SK-N-SH (cell line): ENCODE measurements around the gene CDH4. TPM values are rescaled to one million over a fixed set of nuclear protein-coding genes. Genes with fewer than 3 reads are reported as not detected.

Experiments
- CTCF ChIA-PET: fragments of 300-600, 350-600 bp; formaldehyde crosslinking; extraction: SDS; loops from one replicate; lab custom pipeline; 2021; lab: Yijun Ruan, JAX
- POLR2A ChIA-PET: fragments of 350-600 bp; sonication (Branson Sonifier 250); formaldehyde crosslinking; extraction: SDS; loops from one replicate; lab custom pipeline; 2020; ENCODE audit warnings: antibody characterized with exemption, inconsistent platforms; lab: Yijun Ruan, JAX
- DNase-seq: peaks from one replicate; pipeline ENCODE4 v3.0.0; 2012
- H2AFZ ChIP-seq: fragments of 200-600 bp; sonication (generic); 2 replicates; pipeline ENCODE4 v1.8.1; 2016; ENCODE audit warnings: antibody characterized with exemption, mild to moderate bottlenecking, low read depth
- H3F3A ChIP-seq: fragments of 200-600 bp; sonication (generic); replicated peaks from 2 replicates; pipeline ENCODE3; 2016; ENCODE audit warnings: antibody characterized with exemption, mild to moderate bottlenecking; ENCODE audit not compliant: insufficient read depth
- H3K27ac ChIP-seq, 2 experiments: fragments of 200-500 bp in 1 of 2; fragments of 200-600 bp in 1 of 2; sonication (Bioruptor generic) in 1 of 2; sonication (generic), shearing (Covaris generic) in 1 of 2; 2 replicates each; pipeline versions ENCODE4 v1.5.1 to v1.6.1; 2014 to 2016; ENCODE audit warnings: low read depth in 2 of 2, inconsistent platforms in 1 of 2, low read length in 1 of 2, mild to moderate bottlenecking in 1 of 2, mixed read lengths in 1 of 2
- H3K27me3 ChIP-seq: fragments of 200-600 bp; sonication (generic), shearing (Covaris generic); 2 replicates; pipeline ENCODE4 v1.6.1; 2016; ENCODE audit warnings: mixed run types; ENCODE audit not compliant: insufficient read depth
- H3K36me3 ChIP-seq, 2 experiments: fragments of 200-500 bp in 1 of 2; fragments of 200-600 bp in 1 of 2; sonication (Bioruptor generic) in 1 of 2; sonication (generic) in 1 of 2; replicated peaks in 1 of 2; 2 replicates each; pipeline versions ENCODE3 to v1.5.1; 2014 to 2016; ENCODE audit warnings: low read length in 1 of 2, mild to moderate bottlenecking in 1 of 2; ENCODE audit not compliant: insufficient read depth in 2 of 2, control insufficient read depth in 1 of 2
- H3K4me1 ChIP-seq, 2 experiments: fragments of 200-500 bp in 1 of 2; fragments of 200-600 bp in 1 of 2; sonication (Bioruptor generic) in 1 of 2; sonication (generic), shearing (Covaris generic) in 1 of 2; 2 replicates each; pipeline versions ENCODE4 v1.5.1 to v1.6.1; 2014 to 2016; ENCODE audit warnings: low read depth in 1 of 2, low read length in 1 of 2, mixed run types in 1 of 2; ENCODE audit not compliant: insufficient read depth in 2 of 2, control insufficient read depth in 1 of 2
- H3K4me2 ChIP-seq: fragments of 200-600 bp; sonication (generic), shearing (Covaris generic); 2 replicates; pipeline ENCODE4 v1.6.1; 2017; ENCODE audit warnings: mixed run types
- H3K4me3 ChIP-seq, 2 experiments: fragments of 200-500 bp in 1 of 2; fragments of 200-600 bp in 1 of 2; sonication (Bioruptor generic) in 1 of 2; sonication (generic), shearing (Covaris generic) in 1 of 2; 2 replicates each; pipeline versions ENCODE4 v1.5.1 to v1.8.1; 2014 to 2016; ENCODE audit warnings: low read depth in 2 of 2, inconsistent platforms in 1 of 2, low read length in 1 of 2, mild to moderate bottlenecking in 1 of 2, mixed read lengths in 1 of 2, moderate library complexity in 1 of 2
- H3K79me2 ChIP-seq: fragments of 200-600 bp; sonication (generic); 2 replicates; pipeline ENCODE4 v1.8.1; 2017; ENCODE audit warnings: mild to moderate bottlenecking; ENCODE audit not compliant: insufficient read depth
- H3K9ac ChIP-seq: fragments of 200-600 bp; sonication (generic); 2 replicates; pipeline ENCODE4 v1.6.1; 2017; ENCODE audit warnings: mixed run types
- H3K9me2 ChIP-seq: fragments of 200-600 bp; sonication (generic); 2 replicates; pipeline ENCODE4 v1.6.1; 2017; ENCODE audit warnings: mixed run types
- H3K9me3 ChIP-seq: fragments of 200-600 bp; sonication (generic); 2 replicates; pipeline ENCODE4 v1.6.1; 2017; ENCODE audit warnings: mixed run types, mild to moderate bottlenecking, moderate library complexity
- H4K20me1 ChIP-seq: fragments of 200-600 bp; sonication (generic); 2 replicates; pipeline ENCODE4 v1.6.1; 2017; ENCODE audit warnings: mild to moderate bottlenecking, mixed run types; ENCODE audit not compliant: insufficient read depth
- CTCF ChIP-seq: fragments of 200-600 bp; sonication (generic); IDR thresholded peaks from 2 replicates; pipeline ENCODE4 v1.6.1; 2017; ENCODE audit warnings: antibody characterized with exemption, mild to moderate bottlenecking, moderate library complexity
- ELF1 ChIP-seq: IDR thresholded peaks from 2 replicates; pipeline ENCODE4 v1.4.0; 2012
- EP300 ChIP-seq, 2 experiments: IDR thresholded peaks; 2 replicates each; pipeline versions ENCODE4 v1.4.0 to v1.6.1; 2012; ENCODE audit warnings: borderline replicate concordance in 1 of 2, low read depth in 1 of 2, low read length in 1 of 2
- FOXJ3 ChIP-seq: sonication (generic); formaldehyde crosslinking; IDR thresholded peaks from 2 replicates; pipeline ENCODE4 v1.5.1; 2020; ENCODE audit warnings: mild to moderate bottlenecking, missing genetic modification reagents
- FOXM1 ChIP-seq: IDR thresholded peaks from 2 replicates; pipeline ENCODE4 v1.4.0; 2012; ENCODE audit warnings: low read depth, mild to moderate bottlenecking
- GABPA ChIP-seq: IDR thresholded peaks from 2 replicates; pipeline ENCODE4 v1.4.0; 2012; ENCODE audit warnings: low read depth, mild to moderate bottlenecking
- IRF3 ChIP-seq: fragments of 150-350 bp; IDR thresholded peaks from 2 replicates; pipeline ENCODE4 v1.6.1; 2016; ENCODE audit warnings: mild to moderate bottlenecking, low read depth, low read length
- MXI1 ChIP-seq: IDR thresholded peaks from 2 replicates; pipeline ENCODE4 v1.6.1; 2012; ENCODE audit warnings: mild to moderate bottlenecking, low read depth, low read length, improper control_type of control experiment
- NFIC ChIP-seq: IDR thresholded peaks from 2 replicates; pipeline ENCODE4 v1.4.0; 2012; ENCODE audit warnings: borderline replicate concordance
- NRF1 ChIP-seq: IDR thresholded peaks from 2 replicates; pipeline ENCODE4 v1.6.1; 2012; ENCODE audit warnings: low read depth, mild to moderate bottlenecking, low read length
- POLR2AphosphoS5 ChIP-seq: IDR thresholded peaks from 2 replicates; pipeline ENCODE4 v1.6.1; 2012; ENCODE audit warnings: low read depth, low read length
- RCOR1 ChIP-seq: fragments of 150-350 bp; IDR thresholded peaks from 2 replicates; pipeline ENCODE4 v1.6.1; 2017; ENCODE audit warnings: antibody characterized with exemption, low read length
- REST ChIP-seq: IDR thresholded peaks from 2 replicates; pipeline ENCODE4 v1.6.1; 2012; ENCODE audit warnings: mild to moderate bottlenecking, low read depth, low read length, moderate library complexity
- RFX5 ChIP-seq: IDR thresholded peaks from 2 replicates; pipeline ENCODE4 v1.6.1; 2012; ENCODE audit warnings: mild to moderate bottlenecking, improper control_type of control experiment, low read length
- SMC3 ChIP-seq: IDR thresholded peaks from 2 replicates; pipeline ENCODE4 v1.6.1; 2012; ENCODE audit warnings: low read depth, low read length, improper control_type of control experiment
- TAF1 ChIP-seq: IDR thresholded peaks from 2 replicates; pipeline ENCODE4 v1.6.1; 2012; ENCODE audit warnings: low read depth, mild to moderate bottlenecking, low read length, moderate library complexity, borderline replicate concordance
- TEAD4 ChIP-seq: IDR thresholded peaks from 2 replicates; pipeline ENCODE4 v1.4.0; 2012; ENCODE audit warnings: mild to moderate bottlenecking, borderline replicate concordance; ENCODE audit not compliant: insufficient read depth
- YY1 ChIP-seq: IDR thresholded peaks from 2 replicates; pipeline ENCODE4 v1.4.0; 2012; ENCODE audit warnings: low read depth, mild to moderate bottlenecking
- WGBS: methylation state at CpG from one replicate; pipeline ENCODE4 v1.1.6; 2017; ENCODE audit warnings: low lambda C conversion rate; 5-methylcytosine and 5-hydroxymethylcytosine counted together
- polyA plus RNA-seq, 3 experiments: library from polyadenylated mRNA; depleted of rRNA; stranded (reverse); fragments of >200 nt; gene quantifications; 2 replicates each; pipeline ENCODE4 v1.2.3, GENCODE V29; 2012

Gene CDH4
- polyA plus RNA-seq, 1 of the 3 experiments (the other 2 are of a cell fraction) = not detected

GRCh38 chr20:61911824-61912223, 659.8 kb downstream of the CDH4 start:
- WGBS = 37% methylated on average over 7 of the region's 7 CpGs
- no peak for DNase-seq
- Histone ChIP-seq H3K36me3 (no peaks in the 10 kb centered on the region), H3K27ac (no peak overlapping the region), H3K4me1 (no peaks in the 10 kb centered on the region), H3K9me3 (no peaks in the 10 kb centered on the region), H3K27me3 (no peaks in the 10 kb centered on the region), H3K9me2 (no peaks in the 10 kb centered on the region), H3K79me2 (no peaks in the 10 kb centered on the region), H4K20me1 (no peaks in the 10 kb centered on the region), H3K4me3 (no peak overlapping the region), H3K4me2 (no peak overlapping the region), H3K9ac (no peak overlapping the region), H2AFZ (no peak overlapping the region), H3F3A (no peaks in the 10 kb centered on the region)
- CTCF ChIA-PET = interaction anchor here (2.0 kb wide), 1 partner anchor 16 kb away, joined by 10 read pairs; no protein-coding TSS in a partner anchor
- POLR2A ChIA-PET = no interaction called here
- TF ChIP-seq EP300 (IDR thresholded peaks at IDR 0.05; ENCODE audit: borderline replicate concordance in 1 of 2, low read depth in 1 of 2, low read length in 1 of 2) = no peak
- TF ChIP-seq SMC3 = no peak
- no peak for TF ChIP-seq MXI1
- no peak for TF ChIP-seq ELF1
- TF ChIP-seq GABPA = no peak
- TF ChIP-seq NRF1 = no peak
- no peak for TF ChIP-seq POLR2AphosphoS5
- TF ChIP-seq FOXJ3 (CRISPR knock-in tag) = no peak
- no peak for TF ChIP-seq IRF3
- TF ChIP-seq CTCF = no peak

- no peak for DNase-seq
- no peaks in the 10 kb centered on the region for H3K79me2 ChIP-seq
- H3K9ac ChIP-seq = no peak overlapping the region
- no peaks in the 10 kb centered on the region for H4K20me1 ChIP-seq
- no peaks in the 10 kb centered on the region for H3K9me3 ChIP-seq
- 53% methylated on average over 7 of the region's 21 CpGs for WGBS
- H3K4me3 ChIP-seq = no peak overlapping the region
- no peaks in the 10 kb centered on the region for H3K4me1 ChIP-seq
- no peaks in the 10 kb centered on the region for H3F3A ChIP-seq
- ChIA-PET CTCF (interaction anchor here (0.7 to 2.0 kb wide), 2 partner anchors 17 to 255 kb away, joined by 3 to 10 read pairs; no protein-coding TSS in a partner anchor), POLR2A (no interaction called here)
- H3K27me3 ChIP-seq = no peaks in the 10 kb centered on the region
- H3K4me2 ChIP-seq = no peak overlapping the region
- H3K9me2 ChIP-seq = no peaks in the 10 kb centered on the region
- H3K36me3 ChIP-seq = no peaks in the 10 kb centered on the region
- H3K27ac ChIP-seq = no peak overlapping the region
- TF ChIP-seq RFX5 (no peak), YY1 (no peak), TAF1 (no peak), IRF3 (no peak), NFIC (no peak), FOXM1 (no peak), RCOR1 (no peak), REST (no peak), TEAD4 (no peak), MXI1 (no peak)
- H2AFZ ChIP-seq = no peak overlapping the region
Observed at GRCh38 chr20:61912665-61913422, 660.8 kb downstream of the CDH4 start.
